Muscle layer of duodenum (tissue), 2 donors: ENCODE measurements around the gene PPP2R2C.

Experiments
- H3K27ac ChIP-seq: one replicate; pipeline ENCODE4 v1.7.0; 2013; ENCODE audit warnings: mild to moderate bottlenecking, low read length
- H3K27me3 ChIP-seq: one replicate; pipeline ENCODE4 v1.7.0; 2013; ENCODE audit warnings: low read depth, mild to moderate bottlenecking, control low read depth, low read length
- H3K36me3 ChIP-seq, 2 donors: one replicate each; pipeline ENCODE4 v1.7.0; 2013; ENCODE audit warnings: low read length in 2 of 2, control low read depth in 1 of 2, mild to moderate bottlenecking in 1 of 2; ENCODE audit not compliant: insufficient read depth in 2 of 2, control insufficient read depth in 1 of 2
- H3K4me1 ChIP-seq, 2 donors: one replicate each; pipeline ENCODE4 v1.7.0; 2013; ENCODE audit warnings: low read length in 2 of 2, mild to moderate bottlenecking in 2 of 2, control low read depth in 1 of 2, moderate library complexity in 1 of 2; ENCODE audit not compliant: insufficient read depth in 2 of 2, control insufficient read depth in 1 of 2
- H3K4me3 ChIP-seq, 2 donors: one replicate each; pipeline ENCODE4 v1.7.0; 2013; ENCODE audit warnings: low read length in 2 of 2, low read depth in 1 of 2, mild to moderate bottlenecking in 1 of 2
- H3K9me3 ChIP-seq, 2 donors: one replicate each; pipeline ENCODE4 v1.7.0; 2013; ENCODE audit warnings: low read length in 2 of 2, control low read depth in 1 of 2, mild to moderate bottlenecking in 1 of 2; ENCODE audit not compliant: control insufficient read depth in 1 of 2
- donor health status: healthy.

Gene PPP2R2C

GRCh38 chr4:6466756-6467381 is 5.5 kb downstream of the PPP2R2C start:
- H3K27me3 ChIP-seq, result peaks cover 19% of the 10 kb centered on the region

GRCh38 chr4:6465955-6466354 is 6.5 kb downstream of the PPP2R2C start:
- no peak overlapping the region for H3K27ac ChIP-seq
- no peaks in the 10 kb centered on the region for H3K9me3 ChIP-seq
- peaks cover 0 to 11% of the 10 kb centered on the region in 2 donors for H3K4me1 ChIP-seq
- H3K4me3 ChIP-seq, result no peak overlapping the region
- H3K27me3 ChIP-seq, result peaks cover 15% of the 10 kb centered on the region
- H3K36me3 ChIP-seq, result no peaks in the 10 kb centered on the region

More at GRCh38 chr4:6466756-6467381, 5.5 kb downstream of the PPP2R2C start:
- no peaks in the 10 kb centered on the region for H3K36me3 ChIP-seq
- no peaks in the 10 kb centered on the region for H3K9me3 ChIP-seq
- H3K4me1 ChIP-seq, result peaks cover 0 to 19% of the 10 kb centered on the region in 2 donors
- H3K4me3 ChIP-seq, result no peak overlapping the region
- no peak overlapping the region for H3K27ac ChIP-seq

- no peaks in the 10 kb centered on the region for H3K9me3 ChIP-seq
- peaks cover 0 to 2% of the 10 kb centered on the region in 2 donors for H3K4me1 ChIP-seq
- H3K27ac ChIP-seq, result no peak overlapping the region
- peaks cover 9% of the 10 kb centered on the region for H3K27me3 ChIP-seq
- no peak overlapping the region for H3K4me3 ChIP-seq
- H3K36me3 ChIP-seq, result no peaks in the 10 kb centered on the region
These were observed 7.4 kb downstream of the PPP2R2C start for GRCh38 chr4:6464842-6465588.

GRCh38 chr4:6463311-6464289 is 8.8 kb downstream of the PPP2R2C start:
- Histone ChIP-seq H3K9me3 (peaks cover 0 to 5% of the 10 kb centered on the region in 2 donors), H3K27me3 (no peaks in the 10 kb centered on the region), H3K36me3 (no peaks in the 10 kb centered on the region), H3K4me3 (no peak overlapping the region), H3K27ac (no peak overlapping the region), H3K4me1 (no peaks in the 10 kb centered on the region)

GRCh38 chr4:6461301-6462165 is 10.9 kb downstream of the PPP2R2C start:
- H3K9me3 ChIP-seq, result peaks cover 0 to 8% of the 10 kb centered on the region in 2 donors
- H3K4me3 ChIP-seq, result no peak overlapping the region
- H3K27ac ChIP-seq, result no peak overlapping the region
- no peaks in the 10 kb centered on the region for H3K36me3 ChIP-seq
- H3K4me1 ChIP-seq, result no peaks in the 10 kb centered on the region
- no peaks in the 10 kb centered on the region for H3K27me3 ChIP-seq

- Histone ChIP-seq H3K36me3 (no peaks in the 10 kb centered on the region), H3K4me3 (no peak overlapping the region), H3K4me1 (no peaks in the 10 kb centered on the region), H3K9me3 (peaks cover 0 to 8% of the 10 kb centered on the region in 2 donors), H3K27me3 (no peaks in the 10 kb centered on the region), H3K27ac (no peak overlapping the region)
These were observed 11.5 kb downstream of the PPP2R2C start for GRCh38 chr4:6460876-6461275.

GRCh38 chr4:6458528-6458927 is 13.9 kb downstream of the PPP2R2C start:
- Histone ChIP-seq H3K36me3 (no peaks in the 10 kb centered on the region), H3K4me1 (no peaks in the 10 kb centered on the region), H3K9me3 (peaks cover 0 to 8% of the 10 kb centered on the region in 2 donors), H3K4me3 (no peak overlapping the region), H3K27me3 (no peaks in the 10 kb centered on the region), H3K27ac (no peak overlapping the region)

GRCh38 chr4:6456450-6456849 is 16.0 kb downstream of the PPP2R2C start:
- no peak overlapping the region for H3K4me3 ChIP-seq
- no peaks in the 10 kb centered on the region for H3K4me1 ChIP-seq
- H3K27me3 ChIP-seq, result no peaks in the 10 kb centered on the region
- no peaks in the 10 kb centered on the region for H3K36me3 ChIP-seq
- H3K9me3 ChIP-seq, result peaks cover 0 to 8% of the 10 kb centered on the region in 2 donors
- H3K27ac ChIP-seq, result no peak overlapping the region

- Histone ChIP-seq H3K9me3 (peaks cover 0 to 8% of the 10 kb centered on the region in 2 donors), H3K27me3 (no peaks in the 10 kb centered on the region), H3K27ac (no peak overlapping the region), H3K36me3 (no peaks in the 10 kb centered on the region), H3K4me3 (no peak overlapping the region), H3K4me1 (no peaks in the 10 kb centered on the region)
These were observed 18.1 kb downstream of the PPP2R2C start for GRCh38 chr4:6454112-6454910.

- Histone ChIP-seq H3K36me3 (no peaks in the 10 kb centered on the region), H3K27ac (no peak overlapping the region), H3K27me3 (no peaks in the 10 kb centered on the region), H3K4me3 (no peak overlapping the region), H3K4me1 (no peaks in the 10 kb centered on the region), H3K9me3 (peaks cover 0 to 3% of the 10 kb centered on the region in 2 donors)
These were observed 18.8 kb downstream of the PPP2R2C start for GRCh38 chr4:6453688-6453990.
